MM.1S (cell line): ENCODE results near the gene FAM118A.

ENCODE experiments used
- DNase-seq: peaks from one replicate; pipeline ENCODE4 v3.0.0-alpha.2; 2015
- H2AFZ ChIP-seq: fragments of 300-600 bp; sonication (generic); 2 replicates; pipeline ENCODE4 v1.6.0; 2016; ENCODE audit warnings: antibody characterized with exemption, low read length
- H3F3A ChIP-seq: fragments of 300-600 bp; sonication (generic); 2 replicates; pipeline ENCODE4 v1.6.1; 2016; ENCODE audit warnings: mild to moderate bottlenecking, antibody characterized with exemption, low read length, moderate library complexity, mixed read lengths; ENCODE audit not compliant: insufficient read depth
- H3K27ac ChIP-seq: fragments of 300-600 bp; sonication (generic); 2 replicates; pipeline ENCODE4 v1.5.1; 2016; ENCODE audit warnings: mild to moderate bottlenecking, low read length
- H3K27me3 ChIP-seq: fragments of 300-600 bp; sonication (generic); replicated peaks from 2 replicates; pipeline ENCODE4 v1.6.0; 2016; ENCODE audit warnings: low read length; ENCODE audit not compliant: insufficient read depth
- H3K36me3 ChIP-seq: fragments of 300-600 bp; sonication (generic); replicated peaks from 2 replicates; pipeline ENCODE4 v1.6.1; 2016; ENCODE audit warnings: mild to moderate bottlenecking, low read length, mixed read lengths; ENCODE audit not compliant: insufficient read depth
- H3K4me1 ChIP-seq: fragments of 300-600 bp; sonication (generic); 2 replicates; pipeline ENCODE4 v1.6.1; 2016; ENCODE audit warnings: low read length, mixed read lengths
- H3K4me2 ChIP-seq: fragments of 300-600 bp; sonication (generic); 2 replicates; pipeline ENCODE4 v1.6.0; 2016; ENCODE audit warnings: low read depth, low read length
- H3K4me3 ChIP-seq: fragments of 300-600 bp; sonication (generic); 2 replicates; pipeline ENCODE4 v1.5.1; 2016; ENCODE audit warnings: low read length, mixed read lengths
- H3K79me2 ChIP-seq: fragments of 300-600 bp; sonication (generic); 2 replicates; pipeline ENCODE4 v1.6.1; 2016; ENCODE audit warnings: mixed run types, low read length, mixed read lengths
- H3K9ac ChIP-seq: fragments of 300-600 bp; sonication (generic); 2 replicates; pipeline ENCODE4 v1.6.1; 2016; ENCODE audit warnings: low read length, mixed read lengths
- H3K9me2 ChIP-seq: fragments of 300-600 bp; sonication (generic); replicated peaks from 2 replicates; pipeline ENCODE4 v1.6.1; 2016; ENCODE audit warnings: mild to moderate bottlenecking, low read length, mixed read lengths; ENCODE audit not compliant: insufficient read depth
- H3K9me3 ChIP-seq: fragments of 300-600 bp; sonication (generic); replicated peaks from 2 replicates; pipeline ENCODE4 v1.6.1; 2016; ENCODE audit warnings: mild to moderate bottlenecking, low read length, mixed read lengths; ENCODE audit not compliant: insufficient read depth
- H4K20me1 ChIP-seq: fragments of 300-600 bp; sonication (generic); 2 replicates; pipeline ENCODE4 v1.6.1; 2016; ENCODE audit warnings: mild to moderate bottlenecking, low read length, moderate library complexity, mixed read lengths; ENCODE audit not compliant: insufficient read depth
- EZH2 ChIP-seq: fragments of 300-600 bp; sonication (generic); optimal IDR thresholded peaks from 2 replicates; pipeline ENCODE3; 2017; ENCODE audit warnings: low read depth, mild to moderate bottlenecking, antibody characterized with exemption, low read length, mixed read lengths
- EZH2phosphoT487 ChIP-seq: fragments of 300-600 bp; sonication (generic); IDR thresholded peaks from 2 replicates; pipeline ENCODE4 v1.6.1; 2018; ENCODE audit warnings: antibody characterized with exemption, low read length
- TF ChIP-seq, protein P1 (sequence below): fragments of 300-600 bp; sonication (generic); IDR thresholded peaks from 2 replicates; pipeline ENCODE4 v1.5.1; 2016; ENCODE audit warnings: antibody characterized with exemption, low read length, mixed read lengths

Gene FAM118A

GRCh38 chr22:45280587-45280980 is 29.1 kb upstream of the FAM118A start:
- H3K9me2 ChIP-seq, result no peaks in the 10 kb centered on the region
- peaks cover 18% of the 10 kb centered on the region for H3K27me3 ChIP-seq
- H3K9ac ChIP-seq, result no peak overlapping the region
- H3F3A ChIP-seq, result no peaks in the 10 kb centered on the region
- H3K79me2 ChIP-seq, result no peaks in the 10 kb centered on the region
- DNase-seq, result no peak
- H3K4me1 ChIP-seq, result peaks cover 4% of the 10 kb centered on the region; the same call in 1 of the 2 replicates
- H2AFZ ChIP-seq, result no peak overlapping the region
- H3K9me3 ChIP-seq, result no peaks in the 10 kb centered on the region
- H3K4me2 ChIP-seq, result no peak overlapping the region
- H3K4me3 ChIP-seq, result no peak overlapping the region
- no peak overlapping the region for H3K27ac ChIP-seq
- H4K20me1 ChIP-seq, result no peaks in the 10 kb centered on the region
- H3K36me3 ChIP-seq, result no peaks in the 10 kb centered on the region
- TF ChIP-seq EZH2phosphoT487, result no peak
- TF ChIP-seq EZH2, result no peak
- TF ChIP-seq, protein P1, sequence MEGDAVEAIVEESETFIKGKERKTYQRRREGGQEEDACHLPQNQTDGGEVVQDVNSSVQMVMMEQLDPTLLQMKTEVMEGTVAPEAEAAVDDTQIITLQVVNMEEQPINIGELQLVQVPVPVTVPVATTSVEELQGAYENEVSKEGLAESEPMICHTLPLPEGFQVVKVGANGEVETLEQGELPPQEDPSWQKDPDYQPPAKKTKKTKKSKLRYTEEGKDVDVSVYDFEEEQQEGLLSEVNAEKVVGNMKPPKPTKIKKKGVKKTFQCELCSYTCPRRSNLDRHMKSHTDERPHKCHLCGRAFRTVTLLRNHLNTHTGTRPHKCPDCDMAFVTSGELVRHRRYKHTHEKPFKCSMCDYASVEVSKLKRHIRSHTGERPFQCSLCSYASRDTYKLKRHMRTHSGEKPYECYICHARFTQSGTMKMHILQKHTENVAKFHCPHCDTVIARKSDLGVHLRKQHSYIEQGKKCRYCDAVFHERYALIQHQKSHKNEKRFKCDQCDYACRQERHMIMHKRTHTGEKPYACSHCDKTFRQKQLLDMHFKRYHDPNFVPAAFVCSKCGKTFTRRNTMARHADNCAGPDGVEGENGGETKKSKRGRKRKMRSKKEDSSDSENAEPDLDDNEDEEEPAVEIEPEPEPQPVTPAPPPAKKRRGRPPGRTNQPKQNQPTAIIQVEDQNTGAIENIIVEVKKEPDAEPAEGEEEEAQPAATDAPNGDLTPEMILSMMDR, result no peak

- Histone ChIP-seq H3F3A (no peaks in the 10 kb centered on the region), H3K4me1 (peaks cover 4% of the 10 kb centered on the region; the same call in 1 of the 2 replicates), H4K20me1 (no peaks in the 10 kb centered on the region), H3K36me3 (no peaks in the 10 kb centered on the region), H3K79me2 (no peaks in the 10 kb centered on the region), H3K27ac (no peak overlapping the region), H3K4me3 (no peak overlapping the region), H3K4me2 (no peak overlapping the region), H3K9ac (no peak overlapping the region), H3K27me3 (peaks cover 18% of the 10 kb centered on the region), H3K9me2 (no peaks in the 10 kb centered on the region), H3K9me3 (no peaks in the 10 kb centered on the region), H2AFZ (no peak overlapping the region)
- no peak for DNase-seq
- TF ChIP-seq EZH2 (no peak), EZH2phosphoT487 (no peak)
- TF ChIP-seq, protein P1, result no peak
Measured at GRCh38 chr22:45281010-45281409, 28.7 kb upstream of the FAM118A start.

- Histone ChIP-seq H3K27ac (no peak within 1 kb of the TSS), H3K36me3 (no peaks in the 10 kb centered on the region), H3K79me2 (no peaks in the 10 kb centered on the region), H2AFZ (0 out of 2 replicates have a peak within 1 kb of the TSS, but pooled peaks have one; percentile 39), H3K4me2 (peak within 1 kb of the TSS; percentile 79), H3K4me1 (peaks cover 4% of the 10 kb centered on the region; the same call in 1 of the 2 replicates), H3K27me3 (peaks cover 18% of the 10 kb centered on the region), H3K4me3 (peak within 1 kb of the TSS; percentile 46), H3K9ac (no peak within 1 kb of the TSS), H3K9me2 (no peaks in the 10 kb centered on the region), H4K20me1 (no peaks in the 10 kb centered on the region), H3K9me3 (no peaks in the 10 kb centered on the region), H3F3A (no peaks in the 10 kb centered on the region)
- peak; percentile 73 for DNase-seq
- TF ChIP-seq, protein P1, result no peak
- TF ChIP-seq EZH2phosphoT487, result no peak
Measured at GRCh38 chr22:45284705-45285262, 24.9 kb upstream of the FAM118A start, which contains the start of gene UPK3A. UPK3A (plus strand) TSS chr22:45284949; CDS start chr22:45285014, 65 bp downstream.
